GM23338 (cell line): Measurements from ENCODE around the gene CD7. TPM values are rescaled to one million over a fixed set of nuclear protein-coding genes. Genes with fewer than 3 reads are reported as not detected.

ENCODE experiments used
- ATAC-seq: fragments of 200-7000 bp; cut with Tn5 transposase; 3 replicates; pipeline ENCODE4 v1.9.1; 2020
- DNase-seq: peaks from one replicate; pipeline ENCODE4 v3.0.0-alpha.2; 2015; ENCODE audit warnings: low spot score
- H2AFZ ChIP-seq: fragments of 200-600 bp; sonication (generic); 2 replicates; pipeline ENCODE4 v1.8.0; 2016; ENCODE audit warnings: antibody characterized with exemption, mild to moderate bottlenecking, moderate library complexity
- H3F3A ChIP-seq: fragments of 200-600 bp; sonication (generic); replicated peaks from 2 replicates; pipeline ENCODE4 v1.8.0; 2017; ENCODE audit warnings: antibody characterized with exemption, mixed run types, low read depth
- H3K27ac ChIP-seq: fragments of 200-600 bp; sonication (generic); 2 replicates; pipeline ENCODE4 v1.6.1; 2016; ENCODE audit warnings: low read depth
- H3K27me3 ChIP-seq: fragments of 200-600 bp; sonication (generic); 2 replicates; pipeline ENCODE4 v1.8.0; 2016; ENCODE audit warnings: mild to moderate bottlenecking, mixed run types, moderate library complexity; ENCODE audit not compliant: insufficient read depth
- H3K36me3 ChIP-seq: fragments of 200-600 bp; sonication (generic); 2 replicates; pipeline ENCODE4 v1.8.0; 2016; ENCODE audit warnings: mild to moderate bottlenecking; ENCODE audit not compliant: insufficient read depth
- H3K4me1 ChIP-seq: fragments of 200-600 bp; sonication (generic); 2 replicates; pipeline ENCODE4 v1.8.0; 2016; ENCODE audit warnings: mild to moderate bottlenecking, moderate library complexity; ENCODE audit not compliant: insufficient read depth
- H3K4me2 ChIP-seq: fragments of 200-600 bp; sonication (generic); 2 replicates; pipeline ENCODE4 v1.7.1; 2017; ENCODE audit warnings: mixed run types
- H3K4me3 ChIP-seq: fragments of 200-600 bp; sonication (generic); 2 replicates; pipeline ENCODE4 v1.6.1; 2016; ENCODE audit warnings: mixed run types
- H3K79me2 ChIP-seq: fragments of 200-600 bp; sonication (generic); replicated peaks from 2 replicates; pipeline ENCODE4 v1.8.0; 2017; ENCODE audit warnings: mild to moderate bottlenecking; ENCODE audit not compliant: insufficient read depth
- H3K9me2 ChIP-seq: fragments of 200-600 bp; sonication (generic); 2 replicates; pipeline ENCODE4 v1.8.0; 2017; ENCODE audit not compliant: insufficient read depth
- H4K20me1 ChIP-seq: fragments of 200-600 bp; sonication (generic); replicated peaks from 2 replicates; pipeline ENCODE4 v1.8.0; 2017; ENCODE audit warnings: mild to moderate bottlenecking; ENCODE audit not compliant: insufficient read depth
- H3K27ac Mint-ChIP-seq: 2 replicates; pipeline ENCODE4 v1.8.0; 2020; ENCODE audit warnings: inconsistent platforms, mild to moderate bottlenecking, moderate library complexity, mixed read lengths
- H3K27me3 Mint-ChIP-seq: 3 replicates; pipeline ENCODE4 v1.8.0; 2022; ENCODE audit warnings: low read depth, mild to moderate bottlenecking, moderate library complexity, mixed read lengths, inconsistent platforms; ENCODE audit not compliant: insufficient read depth, poor library complexity
- H3K36me3 Mint-ChIP-seq: 3 replicates; pipeline ENCODE4 v1.8.0; 2021; ENCODE audit warnings: low read depth, mild to moderate bottlenecking, inconsistent platforms, moderate library complexity, mixed read lengths
- H3K4me1 Mint-ChIP-seq: 3 replicates; pipeline ENCODE4 v1.8.0; 2020; ENCODE audit warnings: mild to moderate bottlenecking, inconsistent platforms, mixed read lengths
- H3K4me3 Mint-ChIP-seq: 3 replicates; pipeline ENCODE4 v1.8.0; 2021; ENCODE audit warnings: moderate library complexity, mild to moderate bottlenecking, inconsistent platforms, mixed read lengths
- H3K9me3 Mint-ChIP-seq: 3 replicates; pipeline ENCODE4 v1.8.0; 2020; ENCODE audit warnings: moderate library complexity, mild to moderate bottlenecking, inconsistent platforms, mixed read lengths
- CREB1 ChIP-seq: fragments of 250-450 bp; sonication (Bioruptor Pico); IDR thresholded peaks from 2 replicates; pipeline ENCODE4 v1.5.0; 2020; ENCODE audit warnings: low read depth, mild to moderate bottlenecking, moderate library complexity
- EZH2 ChIP-seq: fragments of 200-600 bp; sonication (generic); IDR thresholded peaks from one replicate; pipeline ENCODE4 v1.8.0; 2017; ENCODE audit warnings: antibody characterized with exemption, mild to moderate bottlenecking, low read depth; ENCODE audit not compliant: unreplicated experiment
- EZH2phosphoT487 ChIP-seq: fragments of 200-600 bp; sonication (generic); IDR thresholded peaks from one replicate; pipeline ENCODE4 v1.8.1; 2018; ENCODE audit warnings: antibody characterized with exemption; ENCODE audit not compliant: unreplicated experiment
- JUNB ChIP-seq: IDR thresholded peaks from one replicate; pipeline ENCODE4 v1.6.1; 2016; ENCODE audit warnings: antibody characterized with exemption; ENCODE audit not compliant: unreplicated experiment
- NANOG ChIP-seq: IDR thresholded peaks from 2 replicates; pipeline ENCODE4 v1.6.1; 2016; ENCODE audit warnings: antibody characterized with exemption, borderline replicate concordance
- POLR2AphosphoS5 ChIP-seq: IDR thresholded peaks from 2 replicates; pipeline ENCODE4 v1.6.1; 2016; ENCODE audit warnings: antibody characterized with exemption, low read depth
- STAT1 ChIP-seq: IDR thresholded peaks from one replicate; pipeline ENCODE4 v1.6.1; 2016; ENCODE audit warnings: antibody characterized with exemption; ENCODE audit not compliant: unreplicated experiment
- ZNF114 ChIP-seq: fragments of 250-450 bp; sonication (Bioruptor Pico); IDR thresholded peaks from 2 replicates; pipeline ENCODE4 v1.5.0; 2020; ENCODE audit warnings: mild to moderate bottlenecking, moderate library complexity
- ZNF331 ChIP-seq: fragments of 250-450 bp; sonication (Bioruptor Pico); IDR thresholded peaks from 2 replicates; pipeline ENCODE4 v1.5.0; 2020; ENCODE audit warnings: low read depth, mild to moderate bottlenecking, moderate library complexity
- polyA plus RNA-seq: library from polyadenylated mRNA; unstranded; fragments of >200 nt; fragmentation: Nextera tagmentation; extraction: Ambion mirVana; gene quantifications from 2 replicates; pipeline ENCODE4 v1.2.1, GENCODE V29; 2016
- total RNA-seq: library from RNA; depleted of rRNA; stranded (reverse); fragments of >200 nt; shearing (Covaris generic); gene quantifications from 2 replicates; pipeline ENCODE4 v1.2.3, GENCODE V29; 2014
- TF ChIP-seq, protein P1 (sequence below): IDR thresholded peaks from 2 replicates; pipeline ENCODE4 v1.6.1; 2016; ENCODE audit warnings: antibody characterized with exemption
- TF ChIP-seq, protein P2 (sequence below): fragments of 250-450 bp; sonication (Bioruptor Pico); IDR thresholded peaks from 2 replicates; pipeline ENCODE4 v1.5.0; 2020; ENCODE audit warnings: mild to moderate bottlenecking, moderate library complexity
- TF ChIP-seq, protein P3 (sequence below), 2 experiments: fragments of 200-600 bp in 1 of 2; sonication (generic) in 1 of 2; conservative IDR thresholded peaks; 2 replicates each; pipeline versions ENCODE4 v1.5.1 to v1.6.1; 2016 to 2017; ENCODE audit warnings: antibody characterized with exemption in 2 of 2, low read depth in 2 of 2, mild to moderate bottlenecking in 2 of 2, moderate library complexity in 1 of 2
- TF ChIP-seq, protein P4 (sequence below): IDR thresholded peaks from one replicate; pipeline ENCODE4 v1.6.1; 2018; ENCODE audit warnings: antibody characterized with exemption; ENCODE audit not compliant: unreplicated experiment

The CD7 gene
- total and polyA plus RNA-seq, 2 experiments from 2014 or later: 0.42 to 0.44 TPM

DNA sequence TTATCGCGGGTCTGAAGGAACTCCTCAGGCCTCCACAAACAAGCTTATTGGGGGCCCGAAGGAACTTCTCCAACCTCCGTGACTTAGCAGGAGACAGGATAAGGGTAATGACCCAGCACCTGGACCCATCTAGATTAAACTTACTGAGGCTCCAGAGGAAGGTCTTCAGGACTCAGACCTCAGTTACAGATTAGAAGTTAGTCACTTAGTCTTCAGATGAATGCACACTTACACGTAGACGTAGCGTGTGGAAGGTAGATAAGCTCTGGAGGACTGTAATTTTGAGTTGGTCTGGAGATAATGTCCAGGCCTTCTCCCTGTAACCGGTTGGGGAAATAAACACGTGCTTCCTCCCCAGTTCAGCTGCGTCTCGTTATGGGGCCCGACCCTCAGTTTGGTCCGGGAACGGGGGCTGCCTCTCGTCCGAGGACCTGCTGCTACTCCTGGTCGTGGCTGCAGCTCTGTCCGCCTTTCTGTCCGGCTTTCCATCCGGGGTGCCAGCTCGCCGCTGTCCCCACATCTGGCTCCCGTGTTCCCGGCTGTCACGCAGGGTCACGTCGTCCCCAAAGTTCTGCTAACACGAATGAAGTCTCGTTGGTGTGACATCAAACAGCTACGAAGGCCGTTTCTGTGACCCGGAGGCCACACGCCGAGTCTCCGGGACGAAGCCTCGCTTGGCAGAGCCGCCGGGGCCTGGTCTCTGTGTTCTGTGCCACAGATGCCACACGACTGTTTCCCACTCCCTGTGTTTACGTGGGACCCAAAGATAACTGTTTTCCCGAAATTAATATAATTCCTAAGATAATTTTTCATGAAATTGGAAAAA, 28.0 kb upstream of the CD7 start:
- H3K27ac Mint-ChIP-seq: no peak overlapping the region
- H3K36me3 ChIP-seq: no peaks in the 10 kb centered on the region
- DNase-seq: no peak
- H3K27me3 ChIP-seq: no peaks in the 10 kb centered on the region
- peaks cover 4% of the 10 kb centered on the region; the same call in 1 of the 3 replicates for H3K4me1 Mint-ChIP-seq
- peaks cover 4% of the 10 kb centered on the region for H3K36me3 Mint-ChIP-seq
- peaks cover 8% of the 10 kb centered on the region for H3K27me3 Mint-ChIP-seq
- no peak overlapping the region for H3K4me2 ChIP-seq
- H3K4me3 ChIP-seq: no peak overlapping the region
- H3K9me2 ChIP-seq: no peaks in the 10 kb centered on the region
- H3K79me2 ChIP-seq: no peaks in the 10 kb centered on the region
- ATAC-seq: no peak
- H3K4me3 Mint-ChIP-seq: no peak overlapping the region
- H2AFZ ChIP-seq: no peak overlapping the region
- no peak for TF ChIP-seq JUNB
- no peak for TF ChIP-seq EZH2phosphoT487
- no peak for TF ChIP-seq ZNF331 (CRISPR knock-in tag)
- TF ChIP-seq, protein P1, sequence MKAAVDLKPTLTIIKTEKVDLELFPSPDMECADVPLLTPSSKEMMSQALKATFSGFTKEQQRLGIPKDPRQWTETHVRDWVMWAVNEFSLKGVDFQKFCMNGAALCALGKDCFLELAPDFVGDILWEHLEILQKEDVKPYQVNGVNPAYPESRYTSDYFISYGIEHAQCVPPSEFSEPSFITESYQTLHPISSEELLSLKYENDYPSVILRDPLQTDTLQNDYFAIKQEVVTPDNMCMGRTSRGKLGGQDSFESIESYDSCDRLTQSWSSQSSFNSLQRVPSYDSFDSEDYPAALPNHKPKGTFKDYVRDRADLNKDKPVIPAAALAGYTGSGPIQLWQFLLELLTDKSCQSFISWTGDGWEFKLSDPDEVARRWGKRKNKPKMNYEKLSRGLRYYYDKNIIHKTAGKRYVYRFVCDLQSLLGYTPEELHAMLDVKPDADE: no peak
- no peak for TF ChIP-seq ZNF114 (CRISPR knock-in tag)
- TF ChIP-seq, protein P2, sequence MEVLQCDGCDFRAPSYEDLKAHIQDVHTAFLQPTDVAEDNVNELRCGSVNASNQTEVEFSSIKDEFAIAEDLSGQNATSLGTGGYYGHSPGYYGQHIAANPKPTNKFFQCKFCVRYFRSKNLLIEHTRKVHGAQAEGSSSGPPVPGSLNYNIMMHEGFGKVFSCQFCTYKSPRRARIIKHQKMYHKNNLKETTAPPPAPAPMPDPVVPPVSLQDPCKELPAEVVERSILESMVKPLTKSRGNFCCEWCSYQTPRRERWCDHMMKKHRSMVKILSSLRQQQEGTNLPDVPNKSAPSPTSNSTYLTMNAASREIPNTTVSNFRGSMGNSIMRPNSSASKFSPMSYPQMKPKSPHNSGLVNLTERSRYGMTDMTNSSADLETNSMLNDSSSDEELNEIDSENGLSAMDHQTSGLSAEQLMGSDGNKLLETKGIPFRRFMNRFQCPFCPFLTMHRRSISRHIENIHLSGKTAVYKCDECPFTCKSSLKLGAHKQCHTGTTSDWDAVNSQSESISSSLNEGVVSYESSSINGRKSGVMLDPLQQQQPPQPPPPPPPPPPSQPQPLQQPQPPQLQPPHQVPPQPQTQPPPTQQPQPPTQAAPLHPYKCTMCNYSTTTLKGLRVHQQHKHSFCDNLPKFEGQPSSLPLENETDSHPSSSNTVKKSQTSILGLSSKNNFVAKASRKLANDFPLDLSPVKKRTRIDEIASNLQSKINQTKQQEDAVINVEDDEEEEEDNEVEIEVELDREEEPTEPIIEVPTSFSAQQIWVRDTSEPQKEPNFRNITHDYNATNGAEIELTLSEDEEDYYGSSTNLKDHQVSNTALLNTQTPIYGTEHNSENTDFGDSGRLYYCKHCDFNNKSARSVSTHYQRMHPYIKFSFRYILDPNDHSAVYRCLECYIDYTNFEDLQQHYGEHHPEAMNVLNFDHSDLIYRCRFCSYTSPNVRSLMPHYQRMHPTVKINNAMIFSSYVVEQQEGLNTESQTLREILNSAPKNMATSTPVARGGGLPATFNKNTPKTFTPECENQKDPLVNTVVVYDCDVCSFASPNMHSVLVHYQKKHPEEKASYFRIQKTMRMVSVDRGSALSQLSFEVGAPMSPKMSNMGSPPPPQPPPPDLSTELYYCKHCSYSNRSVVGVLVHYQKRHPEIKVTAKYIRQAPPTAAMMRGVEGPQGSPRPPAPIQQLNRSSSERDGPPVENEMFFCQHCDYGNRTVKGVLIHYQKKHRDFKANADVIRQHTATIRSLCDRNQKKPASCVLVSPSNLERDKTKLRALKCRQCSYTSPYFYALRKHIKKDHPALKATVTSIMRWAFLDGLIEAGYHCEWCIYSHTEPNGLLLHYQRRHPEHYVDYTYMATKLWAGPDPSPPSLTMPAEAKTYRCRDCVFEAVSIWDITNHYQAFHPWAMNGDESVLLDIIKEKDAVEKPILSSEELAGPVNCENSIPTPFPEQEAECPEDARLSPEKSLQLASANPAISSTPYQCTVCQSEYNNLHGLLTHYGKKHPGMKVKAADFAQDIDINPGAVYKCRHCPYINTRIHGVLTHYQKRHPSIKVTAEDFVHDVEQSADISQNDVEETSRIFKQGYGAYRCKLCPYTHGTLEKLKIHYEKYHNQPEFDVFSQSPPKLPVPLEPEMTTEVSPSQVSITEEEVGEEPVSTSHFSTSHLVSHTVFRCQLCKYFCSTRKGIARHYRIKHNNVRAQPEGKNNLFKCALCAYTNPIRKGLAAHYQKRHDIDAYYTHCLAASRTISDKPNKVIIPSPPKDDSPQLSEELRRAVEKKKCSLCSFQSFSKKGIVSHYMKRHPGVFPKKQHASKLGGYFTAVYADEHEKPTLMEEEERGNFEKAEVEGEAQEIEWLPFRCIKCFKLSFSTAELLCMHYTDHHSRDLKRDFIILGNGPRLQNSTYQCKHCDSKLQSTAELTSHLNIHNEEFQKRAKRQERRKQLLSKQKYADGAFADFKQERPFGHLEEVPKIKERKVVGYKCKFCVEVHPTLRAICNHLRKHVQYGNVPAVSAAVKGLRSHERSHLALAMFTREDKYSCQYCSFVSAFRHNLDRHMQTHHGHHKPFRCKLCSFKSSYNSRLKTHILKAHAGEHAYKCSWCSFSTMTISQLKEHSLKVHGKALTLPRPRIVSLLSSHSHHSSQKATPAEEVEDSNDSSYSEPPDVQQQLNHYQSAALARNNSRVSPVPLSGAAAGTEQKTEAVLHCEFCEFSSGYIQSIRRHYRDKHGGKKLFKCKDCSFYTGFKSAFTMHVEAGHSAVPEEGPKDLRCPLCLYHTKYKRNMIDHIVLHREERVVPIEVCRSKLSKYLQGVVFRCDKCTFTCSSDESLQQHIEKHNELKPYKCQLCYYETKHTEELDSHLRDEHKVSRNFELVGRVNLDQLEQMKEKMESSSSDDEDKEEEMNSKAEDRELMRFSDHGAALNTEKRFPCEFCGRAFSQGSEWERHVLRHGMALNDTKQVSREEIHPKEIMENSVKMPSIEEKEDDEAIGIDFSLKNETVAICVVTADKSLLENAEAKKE (CRISPR knock-in tag): no peak
- no peak for TF ChIP-seq NANOG
- TF ChIP-seq POLR2AphosphoS5: no peak
- TF ChIP-seq, protein P3, sequence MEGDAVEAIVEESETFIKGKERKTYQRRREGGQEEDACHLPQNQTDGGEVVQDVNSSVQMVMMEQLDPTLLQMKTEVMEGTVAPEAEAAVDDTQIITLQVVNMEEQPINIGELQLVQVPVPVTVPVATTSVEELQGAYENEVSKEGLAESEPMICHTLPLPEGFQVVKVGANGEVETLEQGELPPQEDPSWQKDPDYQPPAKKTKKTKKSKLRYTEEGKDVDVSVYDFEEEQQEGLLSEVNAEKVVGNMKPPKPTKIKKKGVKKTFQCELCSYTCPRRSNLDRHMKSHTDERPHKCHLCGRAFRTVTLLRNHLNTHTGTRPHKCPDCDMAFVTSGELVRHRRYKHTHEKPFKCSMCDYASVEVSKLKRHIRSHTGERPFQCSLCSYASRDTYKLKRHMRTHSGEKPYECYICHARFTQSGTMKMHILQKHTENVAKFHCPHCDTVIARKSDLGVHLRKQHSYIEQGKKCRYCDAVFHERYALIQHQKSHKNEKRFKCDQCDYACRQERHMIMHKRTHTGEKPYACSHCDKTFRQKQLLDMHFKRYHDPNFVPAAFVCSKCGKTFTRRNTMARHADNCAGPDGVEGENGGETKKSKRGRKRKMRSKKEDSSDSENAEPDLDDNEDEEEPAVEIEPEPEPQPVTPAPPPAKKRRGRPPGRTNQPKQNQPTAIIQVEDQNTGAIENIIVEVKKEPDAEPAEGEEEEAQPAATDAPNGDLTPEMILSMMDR (conservative IDR thresholded peaks at IDR 0.05; ENCODE audit: low read depth in 2 of 2): no peak
- TF ChIP-seq EZH2: no peak
- TF ChIP-seq, protein P4, sequence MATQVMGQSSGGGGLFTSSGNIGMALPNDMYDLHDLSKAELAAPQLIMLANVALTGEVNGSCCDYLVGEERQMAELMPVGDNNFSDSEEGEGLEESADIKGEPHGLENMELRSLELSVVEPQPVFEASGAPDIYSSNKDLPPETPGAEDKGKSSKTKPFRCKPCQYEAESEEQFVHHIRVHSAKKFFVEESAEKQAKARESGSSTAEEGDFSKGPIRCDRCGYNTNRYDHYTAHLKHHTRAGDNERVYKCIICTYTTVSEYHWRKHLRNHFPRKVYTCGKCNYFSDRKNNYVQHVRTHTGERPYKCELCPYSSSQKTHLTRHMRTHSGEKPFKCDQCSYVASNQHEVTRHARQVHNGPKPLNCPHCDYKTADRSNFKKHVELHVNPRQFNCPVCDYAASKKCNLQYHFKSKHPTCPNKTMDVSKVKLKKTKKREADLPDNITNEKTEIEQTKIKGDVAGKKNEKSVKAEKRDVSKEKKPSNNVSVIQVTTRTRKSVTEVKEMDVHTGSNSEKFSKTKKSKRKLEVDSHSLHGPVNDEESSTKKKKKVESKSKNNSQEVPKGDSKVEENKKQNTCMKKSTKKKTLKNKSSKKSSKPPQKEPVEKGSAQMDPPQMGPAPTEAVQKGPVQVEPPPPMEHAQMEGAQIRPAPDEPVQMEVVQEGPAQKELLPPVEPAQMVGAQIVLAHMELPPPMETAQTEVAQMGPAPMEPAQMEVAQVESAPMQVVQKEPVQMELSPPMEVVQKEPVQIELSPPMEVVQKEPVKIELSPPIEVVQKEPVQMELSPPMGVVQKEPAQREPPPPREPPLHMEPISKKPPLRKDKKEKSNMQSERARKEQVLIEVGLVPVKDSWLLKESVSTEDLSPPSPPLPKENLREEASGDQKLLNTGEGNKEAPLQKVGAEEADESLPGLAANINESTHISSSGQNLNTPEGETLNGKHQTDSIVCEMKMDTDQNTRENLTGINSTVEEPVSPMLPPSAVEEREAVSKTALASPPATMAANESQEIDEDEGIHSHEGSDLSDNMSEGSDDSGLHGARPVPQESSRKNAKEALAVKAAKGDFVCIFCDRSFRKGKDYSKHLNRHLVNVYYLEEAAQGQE: no peak
- no peak for TF ChIP-seq CREB1 (CRISPR knock-in tag)
- no peak for TF ChIP-seq STAT1
- no peaks in the 10 kb centered on the region for H3K4me1 ChIP-seq
- no peaks in the 10 kb centered on the region for H4K20me1 ChIP-seq
- no peak overlapping the region for H3K27ac ChIP-seq
- H3F3A ChIP-seq: no peaks in the 10 kb centered on the region
- H3K9me3 Mint-ChIP-seq: peaks cover 13% of the 10 kb centered on the region
